ENCODE data around the gene ADAMTSL5. TPM values are rescaled to one million over a fixed set of nuclear protein-coding genes. Genes with fewer than 3 reads are reported as not detected.
A peak's percentile ranks its signal among the peaks of the same experiment; 100 is the strongest.

The ADAMTSL5 gene
- total and polyA plus RNA-seq, 2 of the 13 experiments (the other 11 are each of a cell fraction or from before 2014, with no cell fraction given): 0.60 to 2.7 TPM

- TF ChIP-seq RFXAP (CRISPR knock-in tag; IDR thresholded peaks at IDR 0.05; ENCODE audit: borderline replicate concordance) (no peak), ZNF614 (CRISPR knock-in tag; IDR thresholded peaks at IDR 0.05; ENCODE audit: borderline replicate concordance) (no peak), PRDM10 (CRISPR knock-in tag; IDR thresholded peaks at IDR 0.05; ENCODE audit: low read depth) (no peak), ZNF567 (CRISPR knock-in tag; IDR thresholded peaks at IDR 0.05; ENCODE audit: borderline replicate concordance) (no peak), SRSF4 (IDR thresholded peaks at IDR 0.05; ENCODE audit: low read depth, low read length, poor library complexity, severe bottlenecking) (no peak), ZNF572 (CRISPR knock-in tag; IDR thresholded peaks at IDR 0.05) (no peak), ZBTB43 (CRISPR knock-in tag; conservative IDR thresholded peaks at IDR 0.05) (no peak), ZNF841 (CRISPR knock-in tag; IDR thresholded peaks at IDR 0.05; ENCODE audit: borderline replicate concordance) (no peak), HOXA3 (CRISPR knock-in tag; IDR thresholded peaks at IDR 0.05) (peak; percentile 51), TRAFD1 (CRISPR knock-in tag; IDR thresholded peaks at IDR 0.05; ENCODE audit: borderline replicate concordance) (no peak), ZNF280B (CRISPR knock-in tag; IDR thresholded peaks at IDR 0.05; ENCODE audit: borderline replicate concordance) (no peak; the same call in 1 of the 2 replicates), SALL1 (CRISPR knock-in tag; IDR thresholded peaks at IDR 0.05) (peak; percentile 78), ZNF687 (CRISPR knock-in tag; IDR thresholded peaks at IDR 0.05) (peak; percentile 86), ZMYM4 (CRISPR knock-in tag; IDR thresholded peaks at IDR 0.05) (no peak), U2AF1 (optimal IDR thresholded peaks at IDR 0.05; ENCODE audit: low read depth, low read length) (no peak)
Measured at GRCh38 chr19:1503089-1503924, 9.5 kb downstream of the ADAMTSL5 start (continued).

Measured in HepG2 (cell line).